ENCODE data around the gene RPS19BP1.
A peak's percentile ranks its signal among the peaks of the same experiment; 100 is the strongest.
"Not testable (repeated sequence)": the region's sequence is repeated elsewhere in the genome, so short reads cannot be mapped to it uniquely, and the experiment has no call there.

The RPS19BP1 gene

GRCh38 chr22:39527481-39527961, 5.0 kb downstream of the RPS19BP1 start:
- no peak overlapping the region for H3K4me3 ChIP-seq (ENCODE audit: low read depth, low read length)
- TF ChIP-seq CTCF (IDR thresholded peaks at IDR 0.05; ENCODE audit: low read depth, low read length), result no peak
- in situ Hi-C loops (cut with HindIII; ENCODE audit: low sequenced_read_pairs), result no loop called here
- no peak for DNase-seq (ENCODE audit: low read depth, low spot score)

GRCh38 chr22:39526736-39527171, 5.8 kb downstream of the RPS19BP1 start:
- DNase-seq (ENCODE audit: low read depth, low spot score), result no peak
- no peak for TF ChIP-seq CTCF (IDR thresholded peaks at IDR 0.05; ENCODE audit: low read depth, low read length)
- H3K4me3 ChIP-seq (ENCODE audit: low read depth, low read length), result no peak overlapping the region
- in situ Hi-C loops (cut with HindIII; ENCODE audit: low sequenced_read_pairs), result no loop called here

- H3K4me3 ChIP-seq (ENCODE audit: low read depth, low read length), result no peak overlapping the region
- no peak for DNase-seq (ENCODE audit: low read depth, low spot score)
- TF ChIP-seq CTCF (IDR thresholded peaks at IDR 0.05; ENCODE audit: low read depth, low read length), result no peak
- in situ Hi-C loops (cut with HindIII; ENCODE audit: low sequenced_read_pairs), result no loop called here
Observed at GRCh38 chr22:39525658-39525975, 6.9 kb downstream of the RPS19BP1 start.

GRCh38 chr22:39524753-39525657, 7.5 kb downstream of the RPS19BP1 start:
- in situ Hi-C loops (cut with HindIII; ENCODE audit: low sequenced_read_pairs), result no loop called here
- no peak overlapping the region for H3K4me3 ChIP-seq (ENCODE audit: low read depth, low read length)
- no peak for TF ChIP-seq CTCF (IDR thresholded peaks at IDR 0.05; ENCODE audit: low read depth, low read length)
- DNase-seq (ENCODE audit: low read depth, low spot score), result no peak

- TF ChIP-seq CTCF (IDR thresholded peaks at IDR 0.05; ENCODE audit: low read depth, low read length), result no peak
- no peak overlapping the region for H3K4me3 ChIP-seq (ENCODE audit: low read depth, low read length)
- in situ Hi-C loops (cut with HindIII; ENCODE audit: low sequenced_read_pairs), result no loop called here
- DNase-seq (ENCODE audit: low read depth, low spot score), result no peak
Observed at GRCh38 chr22:39524089-39524752, 8.3 kb downstream of the RPS19BP1 start.

- in situ Hi-C loops (cut with HindIII; ENCODE audit: low sequenced_read_pairs), result no loop called here
- peak overlapping the region; percentile 97 for H3K4me3 ChIP-seq (ENCODE audit: low read depth, low read length)
- TF ChIP-seq CTCF (IDR thresholded peaks at IDR 0.05; ENCODE audit: low read depth, low read length), result no peak
- DNase-seq (ENCODE audit: low read depth, low spot score), result peak; percentile 57
Observed at GRCh38 chr22:39522567-39523300, 9.8 kb downstream of the RPS19BP1 start.

- in situ Hi-C loops (cut with HindIII; ENCODE audit: low sequenced_read_pairs); DNase-seq (ENCODE audit: low read depth, low spot score): not testable (repeated sequence)
- peak overlapping the region; percentile 97 for H3K4me3 ChIP-seq (ENCODE audit: low read depth, low read length)
Observed at GRCh38 chr22:39522091-39522490, 10.5 kb downstream of the RPS19BP1 start.

- H3K4me3 ChIP-seq (ENCODE audit: low read depth, low read length), result peak overlapping the region; percentile 97
- in situ Hi-C loops (cut with HindIII; ENCODE audit: low sequenced_read_pairs), result not testable (repeated sequence)
- DNase-seq (ENCODE audit: low read depth, low spot score), result peak; percentile 85
Observed at GRCh38 chr22:39521106-39521885, 11.3 kb downstream of the RPS19BP1 start.

Measured in astrocyte of the spinal cord (primary cell).